Mucosa of descending colon (tissue), 3 donors: ENCODE measurements around the gene MATN3. TPM values are rescaled to one million over a fixed set of nuclear protein-coding genes. Genes with fewer than 3 reads are reported as not detected.

Experiments used
- ATAC-seq: fragments of 200-7000 bp; cut with Tn5 transposase; one replicate; pipeline ENCODE4 v1.9.1; 2020; ENCODE audit warnings: mild to moderate bottlenecking, moderate library complexity
- DNase-seq, 3 donors: peaks; one replicate each; pipeline ENCODE4 v3.0.0-alpha.2; 2020
- H3K36me3 ChIP-seq: fragments of 200-600 bp; one replicate; pipeline ENCODE4 v1.8.0; 2021; ENCODE audit warnings: low read depth, mild to moderate bottlenecking
- H3K4me1 ChIP-seq: fragments of 200-600 bp; one replicate; pipeline ENCODE4 v1.8.0; 2021; ENCODE audit warnings: low read depth, mild to moderate bottlenecking
- H3K4me3 ChIP-seq: fragments of 200-600 bp; one replicate; pipeline ENCODE4 v1.8.0; 2021; ENCODE audit warnings: mild to moderate bottlenecking
- H3K9me3 ChIP-seq: fragments of 200-600 bp; one replicate; pipeline ENCODE4 v1.8.0; 2021; ENCODE audit warnings: mild to moderate bottlenecking
- CTCF ChIP-seq: fragments of 200-600 bp; IDR thresholded peaks from one replicate; pipeline ENCODE4 v1.8.0; 2022; ENCODE audit warnings: antibody characterized with exemption, mild to moderate bottlenecking
- intact Hi-C, 2 donors: fragments of 100-400 bp; cut with DNase I in 1 of 2; cut with micrococcal nuclease in 1 of 2; formaldehyde crosslinking; loops; one replicate each; pipeline versions ENCODE4 v1.11.0 to v1.11.1; 2022; cut with DNase I, micrococcal nuclease
- total RNA-seq, 3 donors: library from RNA; stranded (reverse); fragmentation: NEBNext Ultra II Directional in 2 of 3; extraction: Animal tissue kit (Norgen Biotek cat#: 25700) in 2 of 3; gene quantifications; one replicate each; pipeline versions ENCODE4 v1.2.1 to v1.2.4, GENCODE V29; 2021 to 2023
- donor health status: DM: no; HTN: no; CAD: no; lungs with moderate emphysema.
- donor health status: DM: no; HTN: no; CAD: no.
- donor health status: DM: no; HTN: yes; CAD: no.

MATN3 gene
- total RNA-seq, 3 donors from 2014 or later: 0.70 to 0.89 TPM; not detected in 1

- Histone ChIP-seq H3K4me3 (no peak overlapping the region), H3K36me3 (no peaks in the 10 kb centered on the region), H3K4me1 (peaks cover 9% of the 10 kb centered on the region), H3K9me3 (no peaks in the 10 kb centered on the region)
- intact Hi-C loops: no loop called here
- no peak for TF ChIP-seq CTCF
- DNase-seq (no peak), ATAC-seq (no peak)
Measured at GRCh38 chr2:19991895-19992294, 20.6 kb downstream of the MATN3 start.

- no peak for ATAC-seq
- DNase-seq: no peak
- intact Hi-C loops: no loop called here
Measured at GRCh38 chr2:19990416-19990728, 22.1 kb downstream of the MATN3 start.

GRCh38 chr2:19989667-19990415, 22.6 kb downstream of the MATN3 start, which contains the start of gene WDR35:
Gene WDR35 (minus strand): TSS chr2:19990105. CDS start chr2:19990015, 90 bp downstream.
- peak; percentile 93 to 96 (median 94) for DNase-seq
- peak; percentile 100 for ATAC-seq
- intact Hi-C loops: no loop called here
- Histone ChIP-seq H3K36me3 (no peaks in the 10 kb centered on the region), H3K4me3 (peak within 1 kb of the TSS; percentile 42), H3K4me1 (peaks cover 9% of the 10 kb centered on the region), H3K9me3 (no peaks in the 10 kb centered on the region)
- no peak for TF ChIP-seq CTCF

More at GRCh38 chr2:19990416-19990728, 22.1 kb downstream of the MATN3 start:
- no peak for TF ChIP-seq CTCF
- no peaks in the 10 kb centered on the region for H3K9me3 ChIP-seq
- H3K4me1 ChIP-seq: peaks cover 9% of the 10 kb centered on the region
- H3K36me3 ChIP-seq: no peaks in the 10 kb centered on the region
- peak overlapping the region; percentile 42 for H3K4me3 ChIP-seq

- intact Hi-C loops: no loop called here
- peak overlapping the region; percentile 42 for H3K4me3 ChIP-seq
- no peaks in the 10 kb centered on the region for H3K36me3 ChIP-seq
- H3K4me1 ChIP-seq: peaks cover 9% of the 10 kb centered on the region
- ATAC-seq: no peak
- no peak for TF ChIP-seq CTCF
- no peaks in the 10 kb centered on the region for H3K9me3 ChIP-seq
- no peak for DNase-seq
Measured at GRCh38 chr2:19989342-19989666, 23.2 kb downstream of the MATN3 start.

GRCh38 chr2:19988600-19988999, 23.9 kb downstream of the MATN3 start:
- no peak overlapping the region for H3K4me3 ChIP-seq
- ATAC-seq: no peak

More at GRCh38 chr2:19988600-19988999, 23.9 kb downstream of the MATN3 start:
- Histone ChIP-seq H3K36me3 (no peaks in the 10 kb centered on the region), H3K9me3 (no peaks in the 10 kb centered on the region), H3K4me1 (peaks cover 9% of the 10 kb centered on the region)
- intact Hi-C loops: no loop called here
- no peak for DNase-seq
- TF ChIP-seq CTCF: no peak
